OCI-LY3 (cell line): ENCODE results near the gene IMP3.

Experiments
- CTCF ChIP-seq: fragments of 200-600, 300-600 bp; sonication (generic); IDR thresholded peaks from 2 replicates; pipeline ENCODE4 v1.5.1; 2014; ENCODE audit warnings: antibody characterized with exemption, low read length, low read depth
- EZH2phosphoT487 ChIP-seq: fragments of 200-600 bp; shearing (Covaris generic); IDR thresholded peaks from 2 replicates; pipeline ENCODE4 v1.6.1; 2018; ENCODE audit warnings: antibody characterized with exemption, mixed run types, low read depth

- no peak for TF ChIP-seq CTCF
- no peak for TF ChIP-seq EZH2phosphoT487
These were observed 6.9 kb upstream of the IMP3 start for GRCh38 chr15:75646944-75647364.
